GM13977 (cell line): Measurements from ENCODE around the gene LRRC28.

Experiments
- DNase-seq: peaks from one replicate; pipeline ENCODE4 v3.0.0; 2012; ENCODE audit warnings: low spot score
- CTCF ChIP-seq: IDR thresholded peaks from 2 replicates; pipeline ENCODE4 v1.5.1; 2012; ENCODE audit warnings: mild to moderate bottlenecking, control low read depth; ENCODE audit not compliant: insufficient read depth; ENCODE audit errors: extremely low read depth, missing control alignments
- in situ Hi-C: fragments of 300-500 bp; cut with MboI; formaldehyde crosslinking; loops from one replicate; pipeline ENCODE4 v1.12.0; 2022; ENCODE audit warnings: low sequenced_read_pairs, low pct_unique_long_range_greater_than_20kb, mixed read lengths, inconsistent platforms; ENCODE audit not compliant: unreplicated experiment

The LRRC28 gene

GRCh38 chr15:99433757-99434450, 182.6 kb downstream of the LRRC28 start:
- TF ChIP-seq CTCF = no peak
- no peak for DNase-seq
- in situ Hi-C loops = no loop called here

- in situ Hi-C loops = no loop called here
- no peak for DNase-seq
- TF ChIP-seq CTCF = no peak
Measured at GRCh38 chr15:99434506-99435112, 183.3 kb downstream of the LRRC28 start.

GRCh38 chr15:99435113-99435695, 183.9 kb downstream of the LRRC28 start:
- no peak for DNase-seq
- no peak for TF ChIP-seq CTCF
- in situ Hi-C loops = no loop called here

- no peak for TF ChIP-seq CTCF
- DNase-seq = no peak
- in situ Hi-C loops = no loop called here
Measured at GRCh38 chr15:99435877-99436541, 184.7 kb downstream of the LRRC28 start.

GRCh38 chr15:99436542-99437314, 185.4 kb downstream of the LRRC28 start:
- TF ChIP-seq CTCF = no peak
- DNase-seq = no peak
- in situ Hi-C loops = no loop called here
